CD4-positive, alpha-beta T cell treated with Interleukin-4 for 1 hour (primary cell): Measurements from ENCODE around the gene NUP62CL.
A peak's percentile ranks its signal among the peaks of the same experiment; 100 is the strongest.

Experiments used
- DNase-seq, 2 donors: peaks; one replicate each; pipeline ENCODE4 v3.0.0-alpha.2; 2020 to 2022

The NUP62CL gene

DNA sequence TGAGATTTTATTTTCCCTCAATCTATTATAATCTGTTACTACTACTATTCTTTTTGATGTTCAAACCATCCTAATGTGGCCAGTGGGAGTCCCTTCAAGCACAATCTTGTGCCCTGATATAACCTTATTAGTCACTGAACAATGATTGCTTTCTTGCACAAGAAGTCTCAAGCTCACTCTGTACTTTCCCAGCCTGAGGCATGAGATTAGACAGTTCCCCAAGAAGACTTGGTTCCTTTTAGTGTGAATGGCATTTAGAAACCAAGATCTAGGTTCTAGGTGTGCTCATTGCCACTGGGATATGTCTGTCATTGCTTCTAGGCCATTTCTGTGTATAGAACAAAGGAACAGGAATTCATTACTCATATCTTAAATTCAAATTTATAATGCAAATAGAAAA lies 59.6 kb downstream of the NUP62CL start:
- no peak for DNase-seq

DNA sequence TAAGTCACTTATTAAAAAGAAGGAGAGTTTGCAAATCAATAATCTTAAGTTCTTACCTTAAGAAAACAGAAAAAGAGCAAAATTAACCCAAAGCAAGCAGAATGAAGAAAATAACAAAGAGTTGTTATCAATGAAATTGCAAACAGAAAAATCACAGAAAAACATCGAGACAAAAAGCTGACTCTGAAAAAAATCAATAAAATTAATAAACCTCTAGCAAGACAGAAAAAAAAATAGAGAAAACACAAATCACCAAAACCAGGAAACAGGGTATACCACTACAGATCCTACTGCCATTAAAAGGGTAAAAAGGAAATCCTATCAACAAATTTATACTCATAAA lies 70.3 kb downstream of the NUP62CL start:
- no peak for DNase-seq

DNA sequence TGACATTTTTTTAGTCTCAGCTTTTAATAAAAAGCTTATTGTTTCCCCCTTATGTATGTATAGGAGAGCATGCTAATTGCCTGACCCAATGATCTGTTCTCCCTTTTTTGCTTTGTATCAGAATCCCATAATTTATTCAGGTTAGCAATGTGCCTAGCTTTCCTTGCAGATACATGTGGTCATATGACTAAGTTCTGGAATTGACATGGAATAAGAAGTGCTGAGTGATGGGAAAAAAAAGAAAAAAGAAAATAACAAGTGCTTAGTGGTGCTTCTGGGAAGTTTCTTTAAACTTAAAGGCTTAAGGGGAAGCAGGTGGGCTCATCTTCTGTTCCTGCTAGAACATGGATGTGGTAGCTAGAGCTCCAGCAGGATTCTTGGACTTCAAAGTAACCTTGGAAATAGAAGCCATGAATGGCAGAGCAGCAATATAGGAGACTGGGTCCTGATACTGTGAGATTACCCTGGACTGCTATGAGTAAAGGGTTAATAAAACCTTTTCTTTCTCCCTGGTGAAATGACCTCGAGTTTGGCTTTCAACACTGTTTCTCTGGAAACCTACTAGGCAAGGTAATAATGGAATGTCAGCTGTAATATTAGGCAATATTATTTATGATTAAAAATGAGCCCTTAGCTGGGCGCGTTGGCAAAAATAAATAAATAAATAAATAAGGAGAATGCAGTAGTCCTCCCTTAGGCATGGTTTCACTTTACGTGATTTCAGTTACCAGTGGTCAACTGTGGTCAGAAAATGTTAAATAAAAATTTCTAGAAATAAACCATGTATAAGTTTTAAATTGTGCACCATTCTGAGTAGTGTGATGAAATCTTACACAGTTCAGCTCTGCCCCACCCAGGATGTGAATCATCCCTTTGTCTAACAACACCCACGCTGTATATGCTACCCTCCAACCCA lies 70.9 kb downstream of the NUP62CL start:
- peak in 1 of 2 donors; percentile 20 for DNase-seq

DNA sequence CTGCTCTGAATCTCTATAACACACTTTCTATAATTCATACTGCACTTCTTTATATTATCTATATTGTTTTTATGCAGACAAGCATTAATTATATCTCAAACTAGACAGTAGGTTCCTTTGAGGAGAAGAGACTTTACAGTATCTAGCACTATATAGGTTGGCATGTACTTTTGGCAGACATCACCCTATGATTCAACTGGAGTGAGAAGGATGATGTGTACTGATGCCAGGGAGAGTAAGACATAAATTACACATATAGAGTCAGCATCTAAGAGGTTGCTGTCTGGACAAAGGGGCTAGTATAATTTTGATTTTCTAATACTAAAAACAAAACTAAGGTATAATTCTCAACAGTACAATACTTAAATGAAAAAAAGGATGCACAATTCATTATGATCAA lies 82.5 kb downstream of the NUP62CL start:
- no peak for DNase-seq

DNA sequence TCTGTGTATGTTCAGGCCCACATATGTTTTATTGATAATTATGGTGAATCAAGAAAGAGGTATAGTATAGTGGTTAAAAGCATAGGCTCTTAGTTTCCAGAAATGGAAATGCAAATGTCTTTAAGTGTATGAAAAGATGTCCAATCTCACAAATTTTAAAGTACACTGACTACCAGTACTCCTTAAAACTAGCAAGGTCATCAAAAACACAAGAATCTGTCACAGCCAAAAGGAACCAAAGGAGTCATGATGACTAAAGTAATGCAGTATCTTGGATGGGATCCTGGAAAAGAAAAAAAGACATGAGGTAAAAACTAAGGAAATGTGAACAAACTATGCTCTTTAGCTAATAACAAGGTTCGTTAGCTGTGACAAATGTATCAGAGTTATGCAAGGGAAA lies 87.0 kb downstream of the NUP62CL start:
- DNase-seq = no peak

DNA sequence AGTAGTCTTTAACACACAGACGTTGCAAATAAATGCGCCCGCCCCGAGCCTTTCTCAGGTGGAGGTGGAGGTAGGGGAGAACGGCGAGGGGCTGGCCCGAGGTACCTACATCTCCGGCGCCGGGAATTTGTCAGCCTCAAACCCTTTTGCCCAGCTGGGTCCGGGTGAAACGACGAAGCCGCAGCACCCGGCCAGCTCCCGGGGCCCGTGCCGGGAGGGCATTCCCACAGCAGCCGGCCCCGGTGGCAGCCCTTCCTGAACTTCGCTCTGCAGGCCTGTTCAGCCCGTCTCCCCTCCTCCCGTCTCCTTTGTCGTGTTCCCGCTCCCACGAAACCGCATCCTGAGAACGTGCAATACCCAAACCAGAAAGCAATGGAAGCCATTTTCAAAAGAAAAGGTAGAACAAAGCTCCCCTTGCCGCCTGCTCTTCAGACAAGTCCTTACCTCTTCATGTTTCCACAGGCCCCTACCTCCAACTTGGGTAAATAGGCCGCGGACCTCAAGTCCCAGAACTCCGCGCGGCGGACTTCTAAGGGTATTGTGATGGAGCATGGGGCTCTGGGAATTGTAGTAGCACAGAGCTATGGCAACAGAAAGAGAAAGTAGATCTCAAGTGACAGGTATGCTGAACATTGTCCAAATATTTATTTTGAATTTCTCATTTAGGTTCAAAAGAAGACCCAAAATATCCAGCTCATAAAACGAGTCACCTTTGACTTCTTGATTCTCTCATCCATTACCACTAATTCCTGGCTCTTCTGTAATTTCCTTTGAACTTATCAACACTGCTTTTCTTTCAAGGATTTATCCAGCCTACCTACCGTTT lies 87.7 kb downstream of the NUP62CL start, which contains the start of gene RBM41:
Gene RBM41, minus strand, starts transcription at position 501 of the 826 bp plus-strand sequence. Its CDS starts 49 bp downstream, at position 452.
- DNase-seq = peak; percentile 80

DNA sequence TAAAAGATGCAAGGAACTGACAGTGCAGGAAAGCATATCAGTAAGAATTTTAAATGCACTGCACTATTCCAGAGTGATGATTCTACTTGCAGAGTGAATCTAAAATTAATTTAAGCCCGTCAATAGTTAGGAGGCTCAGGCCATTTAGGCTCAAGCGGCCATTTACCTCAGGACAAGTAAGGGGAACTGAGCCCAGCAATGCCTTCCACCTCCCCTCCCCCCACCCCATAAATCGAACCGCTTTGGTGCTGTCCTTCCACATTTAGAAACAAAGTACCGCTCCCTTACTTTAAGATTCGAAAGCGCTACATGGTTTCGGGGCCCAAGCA lies 88.3 kb downstream of the NUP62CL start:
- DNase-seq = no peak

DNA sequence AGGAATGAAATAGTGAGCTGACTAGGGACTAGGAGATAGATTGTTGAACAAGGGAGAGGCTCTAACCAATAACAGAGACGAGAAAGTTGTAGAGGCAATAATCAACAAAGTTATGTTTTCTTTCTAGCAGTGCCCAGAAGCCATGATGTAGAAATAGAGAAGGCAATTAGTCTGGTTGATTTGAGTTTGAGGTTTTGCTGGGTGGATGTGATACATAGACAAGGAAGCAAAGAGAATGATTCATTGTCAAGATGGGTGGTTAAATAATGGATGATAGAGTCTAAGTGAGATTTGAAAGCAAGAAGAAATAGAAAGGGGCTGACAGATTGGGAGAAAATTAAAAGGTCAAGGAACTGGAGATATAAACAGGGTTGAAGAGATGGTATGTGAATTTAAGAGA lies 98.8 kb downstream of the NUP62CL start:
- DNase-seq = no peak

DNA sequence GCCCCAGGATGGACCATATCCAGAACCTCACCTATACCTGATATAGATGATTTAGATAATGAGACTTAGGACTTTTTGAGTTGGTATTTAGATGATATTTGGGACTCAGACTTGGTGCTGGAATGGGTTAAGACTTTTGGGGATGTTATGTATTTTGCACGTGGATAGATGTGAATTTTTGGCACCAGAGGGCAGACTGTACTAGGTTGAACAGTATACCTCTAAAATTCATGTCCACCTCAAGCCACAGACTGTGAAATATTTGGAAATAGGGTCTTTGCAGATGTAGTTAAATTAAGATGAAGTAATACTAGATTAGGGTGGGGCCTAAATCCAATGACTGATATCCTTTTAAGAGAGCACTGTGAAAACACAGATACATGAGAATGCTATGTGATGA lies 103.3 kb downstream of the NUP62CL start:
- no peak for DNase-seq

DNA sequence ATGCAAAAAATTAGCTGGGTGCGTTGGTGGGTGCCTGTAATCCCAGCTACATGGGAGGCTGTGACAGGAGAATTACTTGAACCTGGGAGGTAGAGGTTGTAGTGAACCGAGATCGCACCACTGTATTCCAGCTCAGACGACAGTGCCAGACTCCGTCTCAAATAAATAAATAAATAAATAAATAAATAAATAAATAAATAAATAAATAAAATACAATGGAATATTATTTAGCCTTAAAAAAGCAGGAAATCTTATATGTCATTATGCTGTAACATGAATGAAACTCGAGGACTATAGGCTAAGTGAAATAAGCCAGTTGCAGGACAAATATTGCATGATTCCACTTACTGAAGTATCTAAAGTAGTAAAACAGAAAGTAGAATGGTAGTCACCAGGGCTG lies 130.1 kb downstream of the NUP62CL start:
- no peak for DNase-seq
